GM18519 (cell line): ENCODE measurements around the gene ISG15.
"Not testable (repeated sequence)": the region's sequence is repeated elsewhere in the genome, so short reads cannot be mapped to it uniquely, and the experiment has no call there.

Experiments
- ATAC-seq: cut with Tn5 transposase; IDR thresholded peaks from one replicate; pipeline ENCODE4 v1.9.1; 2021; ENCODE audit warnings: mild to moderate bottlenecking, moderate library complexity; ENCODE audit not compliant: unreplicated experiment, low FRiP score

ISG15 gene

DNA sequence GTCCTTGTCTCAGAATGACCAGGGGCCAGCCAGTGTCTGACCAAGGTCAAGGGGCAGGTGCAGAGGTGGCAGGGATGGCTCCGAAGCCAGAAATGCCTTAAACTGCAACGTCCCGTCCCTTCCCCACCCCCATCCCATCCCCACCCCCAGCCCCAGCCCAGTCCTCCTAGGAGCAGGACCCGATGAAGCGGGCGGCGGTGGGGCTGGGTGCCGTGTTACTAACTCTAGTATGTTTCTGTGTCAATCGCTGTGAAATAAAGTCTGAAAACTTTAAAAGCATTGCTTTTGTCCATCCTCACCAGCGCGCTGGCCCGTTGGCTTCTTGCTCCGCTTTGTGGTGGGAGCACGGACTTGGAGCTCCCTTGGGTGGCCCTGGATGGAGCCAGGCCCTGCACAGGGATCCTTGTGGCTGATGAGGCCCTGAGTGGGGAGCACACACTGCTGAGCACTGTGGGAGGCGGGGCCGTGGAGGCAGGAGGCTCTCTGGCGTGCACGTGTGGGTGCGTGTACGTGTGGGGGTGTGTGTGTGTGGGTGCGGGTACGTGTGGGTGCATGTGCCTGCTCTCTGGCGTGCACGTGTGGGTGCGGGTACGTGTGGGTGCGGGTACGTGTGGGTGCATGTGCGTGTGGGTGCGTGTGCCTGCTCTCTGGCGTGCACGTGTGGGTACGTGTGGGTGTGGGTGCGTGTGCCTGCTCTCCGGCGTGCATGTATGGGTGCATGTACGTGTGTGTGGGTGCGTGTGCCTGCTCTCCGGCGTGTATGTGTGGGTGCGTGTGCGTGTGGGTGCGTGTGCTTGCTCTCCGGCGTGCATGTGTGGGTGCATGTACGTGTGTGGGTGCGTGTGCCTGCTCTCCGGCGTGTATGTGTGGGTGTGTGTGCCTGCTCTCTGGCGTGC is 42.8 kb downstream of the ISG15 start:
- no peak for ATAC-seq

- not testable (repeated sequence) for ATAC-seq
Measured at GRCh38 chr1:1057769-1058087, 44.4 kb downstream of the ISG15 start.

DNA sequence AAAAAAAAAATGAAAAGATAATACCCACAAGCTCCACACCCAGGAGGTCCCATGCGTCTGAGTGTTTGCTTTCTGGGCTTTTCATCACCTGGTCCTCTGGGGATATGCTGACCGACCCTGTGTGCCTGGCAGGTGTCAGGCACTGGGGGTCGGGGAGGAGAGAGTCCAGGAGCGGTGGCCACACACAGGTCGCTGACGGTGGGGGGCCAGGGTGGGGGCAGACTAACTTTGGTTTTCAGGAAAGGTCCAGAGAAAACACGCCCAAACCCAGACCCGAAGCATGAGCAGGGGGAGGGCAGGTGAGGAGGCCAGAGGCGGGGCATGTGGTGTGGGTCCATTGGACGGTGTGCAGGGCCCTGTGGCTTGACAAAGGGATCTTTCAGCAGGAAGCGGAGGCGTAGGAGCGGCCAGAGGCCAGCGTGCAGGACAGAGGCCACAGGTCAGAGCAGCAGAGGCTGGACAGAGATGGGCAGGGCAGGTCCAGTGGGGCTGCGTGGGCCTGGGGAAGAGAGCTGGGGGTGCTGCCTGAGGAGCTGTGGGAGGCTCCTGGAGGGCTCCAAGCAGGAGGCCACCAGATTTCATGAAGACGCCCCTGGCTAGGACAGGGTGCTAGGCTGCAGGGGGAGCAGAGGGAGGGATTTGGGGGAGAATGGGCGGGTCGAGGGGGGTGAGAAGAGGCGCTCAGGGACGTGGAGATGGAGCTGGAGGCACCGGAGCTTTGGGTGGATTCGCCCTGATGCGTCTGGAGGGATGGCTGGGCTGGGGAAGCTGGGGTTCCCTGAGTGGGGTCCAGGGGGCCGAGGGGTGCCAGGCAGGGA is 45.0 kb downstream of the ISG15 start:
- ATAC-seq: no peak

- peak; percentile 12 for ATAC-seq
Measured at GRCh38 chr1:1058921-1059493, 45.7 kb downstream of the ISG15 start.

DNA sequence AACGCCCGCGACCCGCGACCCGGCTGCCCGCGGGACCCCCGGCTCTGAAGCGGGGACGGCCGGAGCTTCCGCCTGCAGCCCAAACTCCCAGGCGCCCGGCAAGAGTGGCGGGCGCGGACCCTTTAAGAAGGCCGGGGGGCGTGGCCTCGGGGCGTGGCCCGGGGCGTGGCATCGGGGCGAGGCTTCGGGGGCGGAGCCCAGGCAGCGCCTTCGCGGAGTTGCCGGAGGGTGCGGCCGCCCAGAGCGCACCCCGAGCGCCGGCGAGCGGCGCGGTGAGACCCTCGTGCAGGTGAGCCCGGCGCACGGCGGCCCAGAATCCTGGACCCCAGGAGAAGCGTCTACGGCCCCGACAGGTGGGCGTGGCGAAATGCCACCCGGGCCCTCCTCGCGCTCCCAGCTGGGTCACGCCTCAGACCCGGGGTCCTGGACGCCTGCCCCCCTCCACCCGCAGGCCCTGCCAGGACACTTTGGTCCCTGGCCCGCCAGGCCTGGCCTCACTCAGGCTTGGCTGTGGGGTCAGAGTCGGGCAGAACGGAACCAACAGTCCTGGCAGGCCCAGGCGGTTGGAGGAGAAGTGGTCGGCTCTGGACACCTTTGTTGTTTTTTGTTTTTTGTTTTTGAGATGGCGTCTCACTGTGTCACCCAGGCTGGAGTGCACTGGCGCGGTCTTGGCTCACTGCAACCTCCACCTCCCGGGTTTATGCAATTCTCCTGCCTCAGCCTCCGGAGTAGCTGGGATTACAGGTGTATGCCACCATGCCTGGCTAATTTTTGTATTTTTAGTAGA is 46.4 kb downstream of the ISG15 start:
- peak; percentile 48 for ATAC-seq

- ATAC-seq: no peak
Measured at GRCh38 chr1:1060281-1061000, 47.1 kb downstream of the ISG15 start.

DNA sequence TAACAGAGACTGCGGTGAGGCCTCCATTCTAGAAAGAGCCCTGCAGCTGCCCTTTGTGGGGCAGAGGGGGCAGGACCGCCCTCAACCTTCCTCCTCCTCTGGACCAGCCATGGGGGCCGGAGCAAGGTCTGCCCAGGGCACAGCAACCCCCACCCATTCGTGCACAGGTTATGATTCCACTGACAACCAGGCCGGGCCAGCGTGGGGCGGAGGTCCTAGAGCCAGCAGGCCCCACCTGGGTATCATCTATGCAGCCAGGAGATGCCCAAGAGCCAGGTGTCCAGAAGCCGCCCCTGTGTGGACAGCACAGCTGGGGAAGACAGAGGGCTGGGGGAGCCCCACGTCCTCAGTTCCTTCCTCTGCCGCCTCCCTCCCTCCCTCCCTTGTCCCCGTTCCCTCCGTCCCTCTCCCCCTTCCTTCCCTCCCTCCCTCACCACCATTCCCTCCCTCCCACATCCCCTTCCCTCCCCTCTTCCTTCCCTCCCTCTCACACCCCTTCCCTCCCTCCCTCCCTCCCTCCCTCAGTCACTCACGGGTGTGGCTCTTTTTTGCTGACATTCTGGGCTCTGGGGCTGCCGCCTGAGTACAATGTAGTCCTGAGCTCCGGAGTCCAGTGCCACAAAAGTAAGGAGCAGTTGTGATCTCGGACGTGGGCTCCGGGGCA is 48.5 kb downstream of the ISG15 start:
- ATAC-seq: no peak

- ATAC-seq: no peak
Measured at GRCh38 chr1:1062348-1063163, 49.3 kb downstream of the ISG15 start.

DNA sequence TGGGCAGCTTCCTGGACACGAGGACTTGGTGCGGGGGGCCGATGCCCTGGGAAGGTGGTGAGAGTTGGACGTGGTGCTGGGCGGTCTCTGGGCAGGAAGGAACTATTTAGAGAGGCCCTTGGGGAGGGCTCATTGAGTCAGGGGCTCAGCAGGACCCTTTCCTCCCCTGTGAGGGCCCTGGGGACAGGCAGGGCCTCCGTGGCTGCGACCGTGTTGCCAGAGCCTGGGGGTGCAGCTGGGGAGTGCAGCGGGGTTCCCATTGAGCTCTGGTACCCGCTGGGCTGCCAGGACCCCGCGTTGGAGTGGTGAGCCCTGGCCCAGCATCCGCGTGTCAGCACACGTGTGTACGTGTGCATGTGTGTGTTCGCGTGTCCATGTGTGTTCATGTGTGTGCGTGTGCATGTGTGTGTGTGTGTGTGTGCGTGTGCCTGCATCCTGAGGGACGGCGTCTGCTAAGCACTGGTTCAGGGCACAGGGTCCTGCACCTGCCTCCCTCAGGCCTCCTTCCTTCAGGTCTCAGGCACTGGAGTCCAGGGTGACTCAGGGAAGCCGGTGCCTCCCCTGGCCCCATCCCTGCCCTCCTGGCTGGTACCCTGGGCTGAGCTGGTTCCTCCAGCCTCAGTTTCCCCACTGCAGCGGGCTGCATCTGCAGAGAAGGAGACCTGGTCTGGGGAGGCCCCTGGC is 50.1 kb downstream of the ISG15 start:
- ATAC-seq: no peak
